IMR-90 (cell line): Measurements from ENCODE around the gene TMOD1.
"Not testable (repeated sequence)": the region's sequence is repeated elsewhere in the genome, so short reads cannot be mapped to it uniquely, and the experiment has no call there.

ENCODE experiments used
- BHLHE40 ChIP-seq: fragments of 150-350 bp; IDR thresholded peaks from 2 replicates; pipeline ENCODE4 v1.6.1; 2016; ENCODE audit warnings: mild to moderate bottlenecking, low read depth, low read length
- MAFK ChIP-seq: IDR thresholded peaks from 2 replicates; pipeline ENCODE4 v1.6.1; 2012; ENCODE audit warnings: low read depth, low read length, improper control_type of control experiment
- MAZ ChIP-seq: IDR thresholded peaks from 2 replicates; pipeline ENCODE4 v1.6.1; 2012; ENCODE audit warnings: low read depth, mild to moderate bottlenecking, low read length, improper control_type of control experiment, moderate library complexity, borderline replicate concordance
- NFE2L2 ChIP-seq: fragments of 150-350 bp; IDR thresholded peaks from 2 replicates; pipeline ENCODE4 v1.6.1; 2016; ENCODE audit warnings: low read depth, mild to moderate bottlenecking, low read length
- POLR2A ChIP-seq: IDR thresholded peaks from 2 replicates; pipeline ENCODE4 v1.6.1; 2012; ENCODE audit warnings: mild to moderate bottlenecking, low read depth, low read length
- RAD21 ChIP-seq: IDR thresholded peaks from 2 replicates; pipeline ENCODE4 v1.6.1; 2012; ENCODE audit warnings: low read length, improper control_type of control experiment
- RFX5 ChIP-seq: IDR thresholded peaks from 2 replicates; pipeline ENCODE4 v1.8.0; 2012; ENCODE audit warnings: low read depth, mild to moderate bottlenecking, low read length, moderate library complexity
- SMC3 ChIP-seq: fragments of 150-350 bp; IDR thresholded peaks from 2 replicates; pipeline ENCODE4 v1.6.1; 2016; ENCODE audit warnings: low read depth, mild to moderate bottlenecking, antibody characterized with exemption, low read length, moderate library complexity
- USF2 ChIP-seq: fragments of 150-350 bp; IDR thresholded peaks from 2 replicates; pipeline ENCODE4 v1.6.1; 2017; ENCODE audit warnings: mild to moderate bottlenecking, antibody characterized with exemption, low read length, low read depth
- TF ChIP-seq, protein P1 (sequence below): conservative IDR thresholded peaks from 2 replicates; pipeline ENCODE4 v1.5.1; 2012; ENCODE audit warnings: mild to moderate bottlenecking, low read depth, low read length, improper control_type of control experiment

DNA sequence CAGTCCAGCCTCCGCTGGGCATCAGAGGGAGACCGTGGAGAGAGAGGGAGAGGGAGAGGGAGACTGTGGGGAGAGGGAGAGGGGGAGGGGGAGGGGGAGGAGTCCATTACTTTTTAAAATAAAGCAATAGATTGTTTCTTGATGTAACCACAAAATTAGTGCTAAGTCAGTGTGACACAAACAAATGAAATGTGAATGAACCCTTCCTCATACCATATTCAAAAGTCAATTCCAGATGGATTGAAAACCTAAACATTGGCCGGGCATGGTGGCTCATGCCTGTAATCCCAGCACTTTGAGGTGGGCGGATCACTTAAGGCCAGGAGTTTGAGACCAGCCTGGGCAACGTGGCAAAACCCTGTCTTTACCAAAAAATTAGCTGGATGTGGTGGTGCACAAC lies 2.6 kb upstream of the TMOD1 start:
- TF ChIP-seq, protein P1, sequence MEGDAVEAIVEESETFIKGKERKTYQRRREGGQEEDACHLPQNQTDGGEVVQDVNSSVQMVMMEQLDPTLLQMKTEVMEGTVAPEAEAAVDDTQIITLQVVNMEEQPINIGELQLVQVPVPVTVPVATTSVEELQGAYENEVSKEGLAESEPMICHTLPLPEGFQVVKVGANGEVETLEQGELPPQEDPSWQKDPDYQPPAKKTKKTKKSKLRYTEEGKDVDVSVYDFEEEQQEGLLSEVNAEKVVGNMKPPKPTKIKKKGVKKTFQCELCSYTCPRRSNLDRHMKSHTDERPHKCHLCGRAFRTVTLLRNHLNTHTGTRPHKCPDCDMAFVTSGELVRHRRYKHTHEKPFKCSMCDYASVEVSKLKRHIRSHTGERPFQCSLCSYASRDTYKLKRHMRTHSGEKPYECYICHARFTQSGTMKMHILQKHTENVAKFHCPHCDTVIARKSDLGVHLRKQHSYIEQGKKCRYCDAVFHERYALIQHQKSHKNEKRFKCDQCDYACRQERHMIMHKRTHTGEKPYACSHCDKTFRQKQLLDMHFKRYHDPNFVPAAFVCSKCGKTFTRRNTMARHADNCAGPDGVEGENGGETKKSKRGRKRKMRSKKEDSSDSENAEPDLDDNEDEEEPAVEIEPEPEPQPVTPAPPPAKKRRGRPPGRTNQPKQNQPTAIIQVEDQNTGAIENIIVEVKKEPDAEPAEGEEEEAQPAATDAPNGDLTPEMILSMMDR: not testable (repeated sequence)
- TF ChIP-seq MAZ, RAD21, POLR2A, SMC3, USF2, NFE2L2, BHLHE40, RFX5, MAFK: not testable (repeated sequence)
